ENCODE results near the gene ANKRD22.
A peak's percentile ranks its signal among the peaks of the same experiment; 100 is the strongest.

The ANKRD22 gene

DNA sequence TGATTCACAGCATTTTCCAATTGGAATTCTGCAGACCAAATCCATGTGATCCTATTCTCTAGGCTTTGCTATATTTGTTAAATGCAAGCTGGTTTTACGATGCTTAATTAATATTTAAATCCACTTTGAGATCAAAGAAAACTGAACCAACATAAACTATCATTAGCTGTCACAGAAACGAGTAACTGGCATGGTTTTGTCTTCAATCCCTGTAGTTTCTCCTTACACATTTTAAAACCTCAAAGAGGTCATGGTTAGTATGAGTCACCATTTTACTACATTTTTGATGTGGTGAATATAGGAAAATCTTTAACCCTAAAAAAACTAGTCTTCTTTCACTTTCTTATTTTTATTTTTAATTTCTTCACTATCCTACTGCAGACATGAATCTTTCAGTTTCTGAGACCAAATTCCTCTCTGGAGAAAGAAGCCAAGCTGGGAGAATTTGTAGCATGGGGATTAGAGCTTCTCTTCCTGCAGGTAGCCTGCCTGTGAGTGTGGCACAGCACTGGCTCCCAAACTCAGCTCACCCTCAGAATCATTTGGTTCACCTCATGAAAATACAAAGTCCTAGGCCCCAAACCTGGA, 57.8 kb downstream of the ANKRD22 start:
- DNase-seq: no peak

DNA sequence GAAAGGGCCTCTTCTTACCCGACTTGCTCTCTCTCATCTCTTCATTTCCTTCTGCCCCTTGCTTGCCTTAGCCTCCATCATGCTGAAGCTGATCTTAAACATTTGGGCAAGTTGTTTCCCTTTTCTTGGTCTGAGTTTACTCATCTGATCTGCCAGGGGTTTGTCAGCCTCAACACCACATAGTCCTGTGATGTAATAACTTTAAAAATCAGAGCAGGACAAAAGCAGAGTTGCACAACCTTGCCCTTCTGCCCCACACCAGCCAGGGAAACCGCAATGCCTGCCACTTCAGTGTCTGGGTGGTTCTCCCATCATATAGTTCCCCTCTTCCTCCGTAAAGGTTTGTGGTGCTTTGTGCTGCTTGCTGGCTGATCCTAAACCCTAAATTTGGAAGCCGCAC, 59.0 kb downstream of the ANKRD22 start:
- DNase-seq: no peak

DNA sequence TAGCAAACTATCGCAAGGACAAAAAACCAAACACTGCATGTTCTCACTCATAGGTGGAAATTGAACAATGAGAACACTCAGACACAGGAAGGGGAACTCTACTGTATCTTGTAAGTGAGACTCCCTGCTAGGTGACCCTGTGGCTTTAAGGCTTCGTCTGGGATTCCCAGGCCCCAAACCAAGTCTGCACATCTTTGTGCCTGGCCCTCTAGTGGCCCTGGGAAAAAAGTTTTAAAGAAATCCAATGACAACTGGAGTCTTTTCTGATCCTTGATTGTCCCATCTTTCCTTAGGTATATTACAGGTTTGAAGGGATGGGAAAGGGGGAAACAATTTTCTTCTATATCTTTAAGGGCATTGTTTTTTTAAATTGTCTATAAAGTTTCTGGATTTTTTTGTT, 59.7 kb downstream of the ANKRD22 start:
- DNase-seq: peak; percentile 23

DNA sequence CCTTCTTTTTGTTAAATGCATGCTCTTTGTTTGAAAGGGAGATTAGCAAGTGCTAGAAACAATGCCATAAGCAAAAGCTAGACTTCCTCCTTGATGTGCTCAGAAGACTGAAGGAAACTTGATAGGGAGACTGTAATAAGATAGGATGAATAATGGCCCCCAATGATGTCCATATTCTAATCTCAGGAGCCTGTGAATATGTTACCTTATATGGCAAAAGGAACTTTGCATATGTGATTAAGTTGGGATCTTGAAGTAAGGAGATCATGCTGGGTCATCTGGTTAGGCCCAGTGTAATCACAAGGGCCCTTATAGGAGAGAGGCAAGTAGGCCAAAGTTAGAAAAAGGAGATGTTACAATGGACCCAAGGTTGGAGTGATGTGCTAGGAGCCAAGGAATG, 62.7 kb downstream of the ANKRD22 start:
- DNase-seq: no peak

- DNase-seq: no peak
Observed at GRCh38 chr10:88787463-88787862, 64.2 kb downstream of the ANKRD22 start.

- no peak for DNase-seq
Observed at GRCh38 chr10:88786032-88786770, 65.4 kb downstream of the ANKRD22 start.

DNA sequence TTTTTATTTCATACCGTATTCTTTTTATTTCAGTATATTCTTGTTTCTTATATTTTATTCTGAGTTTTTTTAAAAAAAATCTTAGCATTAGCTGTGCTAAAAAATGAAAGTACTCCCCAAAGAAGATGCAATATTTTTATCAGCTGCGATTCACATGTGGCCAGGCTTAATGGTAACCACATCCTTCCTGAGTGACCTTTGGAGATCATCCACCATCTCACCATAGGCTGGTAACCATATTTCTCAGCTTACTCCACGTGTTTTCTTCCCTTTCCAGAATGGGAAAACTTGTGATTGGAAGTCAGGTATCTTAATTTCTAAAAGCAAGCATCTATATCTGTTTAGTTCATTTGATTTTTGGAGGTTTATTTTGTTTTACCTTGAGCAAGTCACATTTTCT, 67.9 kb downstream of the ANKRD22 start:
- no peak for DNase-seq

- no peak for DNase-seq
Observed at GRCh38 chr10:88782222-88782621, 69.4 kb downstream of the ANKRD22 start.

DNA sequence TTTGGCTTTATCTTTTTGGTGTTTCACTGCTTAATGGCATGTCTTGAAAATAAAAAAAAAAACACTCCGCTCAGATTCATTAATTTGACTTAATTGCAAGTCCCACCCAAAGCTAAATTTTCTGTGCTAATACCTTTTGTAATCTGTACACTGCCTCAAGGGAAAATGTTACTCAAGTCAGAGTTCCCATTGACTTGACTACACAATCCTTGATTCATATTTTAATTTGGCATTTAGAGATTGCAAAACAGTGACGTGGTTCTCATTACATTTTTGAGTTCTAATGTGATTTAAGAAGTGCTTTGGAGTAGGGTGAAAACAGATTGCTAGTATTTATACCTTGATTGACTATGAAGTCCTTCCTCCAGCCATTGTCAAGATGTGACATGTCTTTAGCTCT, 70.4 kb downstream of the ANKRD22 start:
- no peak for DNase-seq

All from activated CD4-positive, alpha-beta T cell treated with anti-CD3 and anti-CD28 coated beads for 48 hours (primary cell).